OCI-LY7 (cell line): ENCODE measurements around the gene USP35. TPM values are rescaled to one million over a fixed set of nuclear protein-coding genes. Genes with fewer than 3 reads are reported as not detected.

Experiments
- BruUV-seq: library from RNA; stranded (reverse); fragments of 400-500 nt; replicated peaks from 2 replicates; lab custom pipeline; 2021; lab: Mats Ljungman, UMichigan
- CTCF ChIA-PET: fragments of 300-600 bp; sonication (Branson Sonifier 250); formaldehyde crosslinking; loops from one replicate; lab custom pipeline; 2022; ENCODE audit warnings: antibody characterized with exemption; ENCODE audit not compliant: unreplicated experiment; lab: Charles Lee
- POLR2A ChIA-PET: fragments of 300-600 bp; sonication (Branson Sonifier 250); formaldehyde crosslinking; loops from one replicate; lab custom pipeline; 2022; ENCODE audit warnings: antibody characterized with exemption; lab: Charles Lee
- DNase-seq: peaks from one replicate; pipeline ENCODE4 v3.0.0-alpha.2; 2015; ENCODE audit warnings: low spot score
- H2AFZ ChIP-seq: fragments of 200-600 bp; sonication (generic), shearing (Covaris generic); 2 replicates; pipeline ENCODE4 v1.6.1; 2014; ENCODE audit warnings: mild to moderate bottlenecking, antibody characterized with exemption, low read length, moderate library complexity
- H3K27ac ChIP-seq: fragments of 200-600 bp; sonication (generic); 2 replicates; pipeline ENCODE4 v1.5.1; 2014; ENCODE audit warnings: mixed run types, low read depth, mild to moderate bottlenecking, moderate library complexity, low read length, inconsistent platforms; ENCODE audit not compliant: poor library complexity, severe bottlenecking
- H3K36me3 ChIP-seq: fragments of 200-600 bp; sonication (generic); 2 replicates; pipeline ENCODE4 v1.6.1; 2014; ENCODE audit warnings: mild to moderate bottlenecking, antibody characterized with exemption, low read length, moderate library complexity, mixed read lengths; ENCODE audit not compliant: insufficient read depth
- H3K4me1 ChIP-seq: fragments of 200-600 bp; sonication (generic); 2 replicates; pipeline ENCODE4 v1.5.1; 2014; ENCODE audit warnings: mild to moderate bottlenecking, low read length; ENCODE audit not compliant: insufficient read depth, poor library complexity, severe bottlenecking
- H3K4me2 ChIP-seq: fragments of 200-600 bp; sonication (generic); 2 replicates; pipeline ENCODE4 v1.6.1; 2014; ENCODE audit warnings: mild to moderate bottlenecking, low read length
- H3K4me3 ChIP-seq: fragments of 200-600 bp; sonication (generic); 2 replicates; pipeline ENCODE4 v1.5.1; 2014; ENCODE audit warnings: mild to moderate bottlenecking, low read depth, low read length; ENCODE audit not compliant: poor library complexity, severe bottlenecking
- H3K79me2 ChIP-seq: fragments of 200-600 bp; sonication (generic); 2 replicates; pipeline ENCODE4 v1.6.1; 2016; ENCODE audit warnings: low read depth, mild to moderate bottlenecking, low read length, moderate library complexity, mixed read lengths; ENCODE audit not compliant: insufficient read depth
- H3K9me2 ChIP-seq: fragments of 200-600 bp; sonication (generic); 2 replicates; pipeline ENCODE4 v1.6.1; 2016; ENCODE audit warnings: mild to moderate bottlenecking, low read length, mixed read lengths; ENCODE audit not compliant: insufficient read depth
- H3K9me3 ChIP-seq: fragments of 200-600 bp; sonication (generic); 2 replicates; pipeline ENCODE4 v1.6.1; 2014; ENCODE audit warnings: mild to moderate bottlenecking, mixed run types, low read length, mixed read lengths
- H4K20me1 ChIP-seq: fragments of 200-600 bp; sonication (generic); 2 replicates; pipeline ENCODE4 v1.6.1; 2014; ENCODE audit warnings: mild to moderate bottlenecking, antibody characterized with exemption, low read length, moderate library complexity, mixed read lengths; ENCODE audit not compliant: insufficient read depth
- CTCF ChIP-seq: fragments of 200-600 bp; sonication (generic); conservative IDR thresholded peaks from 2 replicates; pipeline ENCODE4 v1.5.1; 2014; ENCODE audit warnings: mild to moderate bottlenecking, antibody characterized with exemption, low read length, moderate library complexity, mixed read lengths
- EZH2phosphoT487 ChIP-seq: fragments of 200-600 bp; sonication (generic); IDR thresholded peaks from 2 replicates; pipeline ENCODE4 v1.6.1; 2018; ENCODE audit warnings: low read depth, borderline replicate concordance, mild to moderate bottlenecking, mixed run types, antibody characterized with exemption, low read length, moderate library complexity, mixed read lengths
- intact Hi-C: fragments of 100-400 bp; cut with micrococcal nuclease; formaldehyde crosslinking; loops from one replicate; pipeline ENCODE4 v1.10.0; 2022; ENCODE audit not compliant: unreplicated experiment
- total RNA-seq, 2 experiments: library from RNA; depleted of rRNA in 1 of 2; stranded (reverse); fragments of >200 nt in 1 of 2; shearing (Covaris generic) in 1 of 2; gene quantifications; 2 replicates each; pipeline ENCODE4 v1.2.3, GENCODE V29; 2014 to 2022

The USP35 gene
- total RNA-seq, 2 experiments from 2014 or later: 3.2 to 4.9 TPM

GRCh38 chr11:78190871-78191538, 2.3 kb downstream of the USP35 start:
- peaks cover 24% of the 10 kb centered on the region for H3K4me1 ChIP-seq
- no peaks in the 10 kb centered on the region for H3K9me2 ChIP-seq
- H3K9me3 ChIP-seq: no peaks in the 10 kb centered on the region
- H3K27ac ChIP-seq: no peak overlapping the region
- no peak for DNase-seq
- ChIA-PET CTCF (no interaction called here), POLR2A (interaction anchor here (1.7 kb wide), 1 partner anchor 9 kb away, joined by 5 read pairs; no protein-coding TSS in a partner anchor)
- no TSS peak for BruUV-seq
- H3K36me3 ChIP-seq: no peaks in the 10 kb centered on the region
- no peaks in the 10 kb centered on the region for H4K20me1 ChIP-seq
- H3K4me2 ChIP-seq: no peak overlapping the region
- intact Hi-C loops: no loop called here
- H2AFZ ChIP-seq: no peak overlapping the region
- no peaks in the 10 kb centered on the region for H3K79me2 ChIP-seq
- TF ChIP-seq EZH2phosphoT487: no peak
- TF ChIP-seq CTCF: no peak
- no peak overlapping the region for H3K4me3 ChIP-seq

GRCh38 chr11:78192223-78192719, 3.6 kb downstream of the USP35 start:
- Histone ChIP-seq H3K36me3 (no peaks in the 10 kb centered on the region), H3K27ac (no peak overlapping the region), H3K9me2 (no peaks in the 10 kb centered on the region), H3K79me2 (no peaks in the 10 kb centered on the region), H3K4me2 (no peak overlapping the region), H3K4me1 (peaks cover 23% of the 10 kb centered on the region), H4K20me1 (no peaks in the 10 kb centered on the region), H3K9me3 (no peaks in the 10 kb centered on the region), H3K4me3 (no peak overlapping the region), H2AFZ (no peak overlapping the region)
- POLR2A ChIA-PET: no interaction called here
- DNase-seq: no peak
- CTCF ChIA-PET: no interaction called here
- no TSS peak for BruUV-seq
- intact Hi-C loops: no loop called here
- no peak for TF ChIP-seq CTCF
- no peak for TF ChIP-seq EZH2phosphoT487

- Histone ChIP-seq H3K4me1 (peaks cover 17% of the 10 kb centered on the region), H3K27ac (no peak overlapping the region), H3K9me3 (no peaks in the 10 kb centered on the region), H3K79me2 (no peaks in the 10 kb centered on the region), H3K4me3 (no peak overlapping the region), H3K36me3 (no peaks in the 10 kb centered on the region), H3K4me2 (no peak overlapping the region), H4K20me1 (no peaks in the 10 kb centered on the region), H2AFZ (no peak overlapping the region), H3K9me2 (no peaks in the 10 kb centered on the region)
- no TSS peak for BruUV-seq
- CTCF ChIA-PET: no interaction called here
- no peak for TF ChIP-seq CTCF
- TF ChIP-seq EZH2phosphoT487: no peak
- POLR2A ChIA-PET: interaction anchor here (0.6 kb wide), 1 partner anchor 348 kb away, joined by 3 read pairs; no protein-coding TSS in a partner anchor
- DNase-seq: no peak
- intact Hi-C loops: no loop called here
These were observed 4.2 kb downstream of the USP35 start for GRCh38 chr11:78192911-78193351.
